NCI-H460 (cell line): ENCODE data around the gene RPUSD2. TPM values are rescaled to one million over a fixed set of nuclear protein-coding genes. Genes with fewer than 3 reads are reported as not detected.

Experiments used
- DNase-seq: peaks from one replicate; pipeline ENCODE4 v3.0.0-alpha.2; 2016; ENCODE audit warnings: low read depth; ENCODE audit errors: extremely low read depth
- small RNA-seq, 2 experiments: library from RNA; depleted of rRNA; stranded (forward); fragments of <200 nt; gene quantifications; one replicate each; pipeline ENCODE3, GENCODE V24; 2014
- total RNA-seq: library from RNA; depleted of rRNA; stranded (reverse); fragments of >200 nt; shearing (Covaris generic); gene quantifications from 2 replicates; pipeline ENCODE4 v1.2.3, GENCODE V29; 2014; rRNA removed

Gene RPUSD2
- total RNA-seq, 1 experiment from 2014 or later: 13.3 TPM

DNA sequence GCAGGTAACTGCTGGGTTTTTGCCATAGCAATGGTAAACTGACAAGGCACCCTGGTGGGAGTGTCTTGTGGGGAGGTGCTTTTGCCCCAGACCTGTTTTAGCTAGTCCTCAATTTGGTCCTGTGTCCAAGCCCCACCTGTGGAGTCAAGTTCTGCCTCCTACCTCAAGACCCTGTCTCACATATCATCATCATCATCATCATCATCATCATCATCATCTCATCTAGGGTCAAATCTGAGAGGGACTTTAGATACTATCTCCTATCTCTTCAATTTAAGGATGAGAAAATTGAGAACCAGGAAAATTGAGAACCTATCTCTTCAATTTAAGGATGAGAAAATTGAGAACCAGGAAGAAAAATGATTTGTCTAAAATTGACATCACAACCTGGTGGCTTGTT is 34.8 kb downstream of the RPUSD2 start:
- DNase-seq: no peak

DNA sequence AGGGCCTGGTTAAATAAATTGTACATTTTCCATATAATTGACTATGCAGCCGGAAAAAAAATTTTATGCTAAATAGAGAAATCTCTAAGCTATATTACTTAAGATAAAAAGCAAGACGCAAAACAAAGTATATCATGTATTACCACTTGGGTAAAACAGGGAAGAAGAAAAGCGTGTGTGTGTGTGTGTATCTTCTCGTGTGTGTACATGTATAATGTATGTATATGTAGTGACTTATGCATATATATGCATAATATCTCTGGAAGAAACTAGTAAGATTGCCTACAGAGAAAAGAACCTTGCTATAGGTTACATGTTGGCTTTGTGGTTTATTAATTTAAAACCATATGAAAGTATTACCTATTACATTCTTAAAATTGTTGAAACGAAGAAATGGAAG is 44.0 kb downstream of the RPUSD2 start:
- DNase-seq: no peak

DNA sequence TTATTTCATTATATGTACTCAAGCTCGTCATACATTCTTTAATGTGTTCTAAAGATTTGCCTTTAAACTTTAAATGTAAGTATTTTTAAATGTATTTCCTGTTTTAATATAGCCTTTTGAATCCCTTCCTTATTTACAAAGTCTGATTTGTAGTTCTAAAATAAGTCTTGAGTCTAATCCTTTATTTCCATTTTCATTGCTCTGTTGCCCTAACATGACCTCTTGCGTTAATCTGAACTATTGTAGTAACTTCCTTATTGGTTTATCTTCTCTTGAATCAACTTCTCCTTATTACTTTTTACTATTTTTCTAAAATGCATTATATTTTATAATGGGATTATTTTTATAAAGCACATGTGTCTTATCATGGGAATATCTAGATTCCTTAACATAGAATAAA is 48.9 kb downstream of the RPUSD2 start:
- no peak for DNase-seq

DNA sequence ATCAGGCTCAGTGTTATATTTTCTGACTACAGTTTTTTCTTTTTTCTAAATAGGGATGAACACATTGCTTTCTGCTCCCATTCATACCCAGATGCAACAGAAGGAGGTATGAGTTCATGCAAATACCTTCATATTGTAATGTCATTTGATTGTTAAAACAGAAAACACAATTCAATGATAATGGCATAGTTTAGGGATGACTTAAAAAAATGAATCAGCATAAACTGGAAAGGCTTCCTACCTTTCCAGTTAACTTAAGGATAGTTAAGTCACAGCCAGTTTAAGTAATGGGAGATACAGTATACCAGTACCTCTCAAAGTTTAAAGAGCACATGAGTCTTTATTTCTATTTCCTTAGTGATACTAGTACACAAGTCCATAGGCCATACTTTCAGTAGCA is 49.8 kb downstream of the RPUSD2 start:
- DNase-seq: no peak

DNA sequence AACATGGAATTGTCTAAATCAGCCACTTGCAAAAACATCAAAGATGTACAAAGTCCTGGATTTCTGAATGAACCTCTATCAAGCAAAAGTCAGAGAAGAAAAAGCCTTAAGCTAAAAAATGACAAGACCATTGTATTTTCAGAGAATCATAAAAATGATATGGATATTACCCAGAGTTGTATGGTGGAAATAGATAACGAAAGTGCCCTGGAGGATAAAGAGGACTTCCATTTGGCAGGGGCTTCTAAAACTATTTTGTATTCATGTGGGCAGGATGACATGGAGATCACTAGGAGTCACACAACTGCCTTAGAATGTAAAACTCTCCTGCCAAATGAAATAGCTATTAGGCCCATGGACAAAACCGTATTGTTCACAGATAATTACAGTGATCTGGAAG is 54.3 kb downstream of the RPUSD2 start:
- no peak for DNase-seq

Small RNA genes lying within 50 kb of the gene (small RNA-seq; reads per million reads assigned to genes)
- 0 reads per million in 2 experiments for gene RF00017
- 0 reads per million in 2 experiments for gene RN7SL376P
- gene RNU6-516P: 0 to 0.02 reads per million in 2 experiments

Other genes with a start within 250 kb of the RPUSD2 start
- gene INAFM2, start 245.6 kb upstream of the RPUSD2 start, total RNA-seq: 15.9 and 16.6 TPM in 2 replicates
- gene CCDC9B, start 228.4 kb upstream of the RPUSD2 start, total RNA-seq: 8.9 and 9.4 TPM in 2 replicates
- gene PHGR1, start 218.3 kb upstream of the RPUSD2 start, total RNA-seq: not detected in 2 replicates
- gene DISP2, start 211.1 kb upstream of the RPUSD2 start, total RNA-seq: 0.12 and 1.0 TPM in 2 replicates
- gene KNSTRN, start 186.6 kb upstream of the RPUSD2 start, total RNA-seq: 66.8 and 80.4 TPM in 2 replicates
- gene IVD, start 163.5 kb upstream of the RPUSD2 start, total RNA-seq: 19.0 and 27.2 TPM in 2 replicates
- gene BAHD1, start 128.3 kb upstream of the RPUSD2 start, total RNA-seq: 6.2 and 7.2 TPM in 2 replicates
- 9.3 and 12.4 TPM in 2 replicates for gene CHST14, start 98.3 kb upstream of the RPUSD2 start, total RNA-seq
- 17.0 and 17.8 TPM in 2 replicates for gene CCDC32, start 4.3 kb upstream of the RPUSD2 start, total RNA-seq
- gene KNL1, start 24.9 kb downstream of the RPUSD2 start, total RNA-seq: 24.8 and 25.2 TPM in 2 replicates
- gene RAD51, start 125.9 kb downstream of the RPUSD2 start, total RNA-seq: 4.3 and 7.1 TPM in 2 replicates
- 15.2 and 19.7 TPM in 2 replicates for gene RMDN3, start 186.0 kb downstream of the RPUSD2 start, total RNA-seq
- 7.1 and 8.7 TPM in 2 replicates for gene GCHFR, start 194.8 kb downstream of the RPUSD2 start, total RNA-seq
- gene C15orf62, start 200.7 kb downstream of the RPUSD2 start, total RNA-seq: 0.25 and 0.40 TPM in 2 replicates
- gene ZFYVE19, start 237.8 kb downstream of the RPUSD2 start, total RNA-seq: 9.6 and 14.6 TPM in 2 replicates
- gene DNAJC17, start 238.2 kb downstream of the RPUSD2 start, total RNA-seq: 27.3 and 27.9 TPM in 2 replicates